DOHH2 (cell line): Measurements from ENCODE around the gene TNPO1.
A peak's percentile ranks its signal among the peaks of the same experiment; 100 is the strongest.

ENCODE experiments used
- CTCF ChIP-seq: fragments of 200-600 bp; sonication (generic); IDR thresholded peaks from one replicate; pipeline ENCODE4 v1.5.1; 2014; ENCODE audit warnings: antibody characterized with exemption, mild to moderate bottlenecking, low read depth, low read length; ENCODE audit not compliant: poor library complexity, severe bottlenecking
- EZH2phosphoT487 ChIP-seq: fragments of 200-600 bp; sonication (generic); IDR thresholded peaks from 2 replicates; pipeline ENCODE4 v1.6.1; 2017; ENCODE audit warnings: borderline replicate concordance, mild to moderate bottlenecking, antibody characterized with exemption, low read length, moderate library complexity, mixed read lengths

- TF ChIP-seq CTCF = peak; percentile 34
- TF ChIP-seq EZH2phosphoT487 = no peak
Observed at GRCh38 chr5:72920690-72921502, 104.4 kb downstream of the TNPO1 start.
